Skin epidermis (tissue), 12 donors: ENCODE measurements around the gene MYB.
"Not testable (repeated sequence)": the region's sequence is repeated elsewhere in the genome, so short reads cannot be mapped to it uniquely, and the experiment has no call there.

Experiments used
- H3K27ac ChIP-seq, 21 experiments: fragments of 200-600 bp; sonication (generic) in 11 of 21; one replicate each; pipeline ENCODE4 v1.5.0; 2020; ENCODE audit warnings: mild to moderate bottlenecking in 3 of 21, inconsistent platforms in 2 of 21, moderate library complexity in 2 of 21
- H3K4me3 ChIP-seq, 7 experiments: fragments of 200-600 bp; sonication (generic) in 2 of 7; one replicate each; pipeline ENCODE4 v1.5.0; 2020; ENCODE audit warnings: inconsistent platforms in 2 of 7, mild to moderate bottlenecking in 2 of 7, moderate library complexity in 1 of 7

The MYB gene

DNA sequence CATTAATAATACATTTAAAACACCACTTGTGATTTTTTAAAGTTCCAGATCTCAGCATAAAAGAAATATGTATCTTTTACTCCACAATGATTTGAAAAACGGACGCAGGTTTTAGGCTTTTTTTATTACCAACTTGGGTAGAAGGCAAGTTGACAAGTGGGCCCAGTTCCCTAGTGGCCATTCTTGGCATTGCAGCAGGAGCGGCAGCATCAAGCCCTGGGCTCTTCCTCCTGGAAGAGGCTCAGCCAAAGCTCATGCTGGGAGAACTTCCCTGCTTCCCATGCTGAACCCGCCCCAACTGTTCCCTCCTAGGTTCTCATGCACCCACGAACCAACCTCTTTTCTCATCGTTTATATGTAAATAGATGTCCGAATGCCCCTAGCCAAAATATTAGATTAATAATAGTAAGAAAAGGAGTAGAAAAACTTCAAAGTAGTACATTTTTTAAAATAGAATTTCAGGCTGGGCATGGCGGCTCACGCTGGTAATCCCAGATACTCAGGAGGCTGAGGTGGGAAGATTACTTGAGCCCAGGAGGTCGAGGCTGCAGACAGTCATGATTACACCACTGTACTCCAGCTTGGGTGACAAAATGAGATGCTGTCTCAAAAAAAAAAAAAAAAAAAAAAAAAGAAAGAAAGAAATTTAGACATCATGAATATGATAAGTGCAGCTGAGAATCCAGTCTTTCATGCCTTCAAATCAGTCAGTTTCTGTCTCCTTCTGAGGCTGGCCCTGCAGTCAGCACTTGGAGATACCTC, 18.2 kb upstream of the MYB start:
- Histone ChIP-seq H3K4me3 (no peak overlapping the region), H3K27ac (no peak overlapping the region)

DNA sequence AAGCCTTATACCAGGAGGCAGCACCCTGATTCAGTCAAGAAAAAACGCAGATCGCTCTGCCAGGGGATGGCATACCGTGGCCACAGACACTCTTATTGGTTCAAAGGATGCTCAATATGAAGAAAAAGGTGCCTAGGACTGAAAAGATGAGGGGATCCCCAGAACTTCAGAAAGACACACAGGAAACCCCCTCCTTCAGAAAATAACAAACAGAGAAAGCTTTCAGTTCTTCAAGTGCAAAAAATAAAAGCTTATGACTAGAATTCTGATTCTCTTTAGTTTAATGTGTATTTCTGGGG, 17.7 kb upstream of the MYB start:
- Histone ChIP-seq H3K27ac (no peak overlapping the region), H3K4me3 (no peak overlapping the region)

DNA sequence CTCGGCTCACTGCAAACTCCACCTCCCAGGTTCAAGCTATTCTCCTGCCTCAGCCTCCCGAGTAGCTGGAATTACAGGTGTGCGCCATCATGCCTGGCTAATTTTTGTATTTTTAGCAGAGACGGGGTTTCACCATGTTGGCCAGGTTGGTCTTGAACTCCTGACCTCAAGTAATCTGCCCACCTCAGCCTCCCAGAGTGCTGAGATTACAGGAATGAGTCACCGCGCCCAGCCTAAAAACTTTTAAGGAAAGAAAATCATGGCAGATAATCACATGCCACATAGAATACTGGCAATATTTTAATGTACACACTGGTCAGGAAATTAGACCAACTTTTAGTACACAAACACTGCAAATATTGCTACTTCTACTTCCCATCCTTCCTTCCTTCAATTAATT, 16.7 kb upstream of the MYB start:
- not testable (repeated sequence) for H3K4me3 ChIP-seq

DNA sequence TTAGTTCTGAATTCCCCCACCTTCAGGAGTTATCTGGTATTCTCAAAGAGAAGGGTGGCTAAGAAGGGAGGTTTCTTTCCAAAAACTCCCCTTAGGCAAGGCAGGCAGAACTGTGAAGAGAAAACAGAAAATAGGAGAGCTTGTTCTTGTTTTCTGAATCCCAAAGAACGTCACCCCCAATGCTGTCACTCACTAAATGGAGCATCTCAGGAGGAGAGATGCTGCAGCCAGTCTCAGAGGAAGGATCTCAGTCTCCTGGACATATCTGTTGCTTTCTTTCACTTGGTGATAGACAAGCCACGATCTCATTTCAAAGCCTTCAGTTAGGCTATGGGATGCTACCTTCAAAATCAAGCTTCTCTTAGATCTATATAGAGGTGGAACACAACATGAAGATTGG, 16.1 kb upstream of the MYB start:
- Histone ChIP-seq H3K4me3 (no peak overlapping the region), H3K27ac (no peak overlapping the region)

More for the DNA sequence above, 16.7 kb upstream of the MYB start:
- not testable (repeated sequence) for H3K27ac ChIP-seq

DNA sequence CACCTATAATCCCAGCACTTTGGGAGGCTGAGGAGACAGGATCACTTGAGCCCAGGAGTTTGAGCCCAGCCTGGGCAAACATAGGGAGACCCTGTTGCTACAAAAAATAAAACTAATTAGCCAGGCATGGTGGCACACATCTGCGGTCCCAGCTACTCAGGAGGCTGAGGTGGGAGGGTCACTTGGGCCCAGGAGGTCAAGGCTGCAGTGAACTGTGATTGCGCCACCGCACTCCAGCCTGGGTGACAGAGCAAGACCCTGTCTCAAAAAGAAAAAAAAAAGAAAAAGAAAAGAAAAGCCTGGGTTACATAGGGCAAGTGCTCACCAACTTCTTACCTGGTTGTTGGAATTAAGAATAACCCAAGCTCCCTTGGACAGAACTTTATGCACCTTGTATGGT, 14.6 kb upstream of the MYB start:
- no peak overlapping the region for H3K27ac ChIP-seq
- no peak overlapping the region for H3K4me3 ChIP-seq

DNA sequence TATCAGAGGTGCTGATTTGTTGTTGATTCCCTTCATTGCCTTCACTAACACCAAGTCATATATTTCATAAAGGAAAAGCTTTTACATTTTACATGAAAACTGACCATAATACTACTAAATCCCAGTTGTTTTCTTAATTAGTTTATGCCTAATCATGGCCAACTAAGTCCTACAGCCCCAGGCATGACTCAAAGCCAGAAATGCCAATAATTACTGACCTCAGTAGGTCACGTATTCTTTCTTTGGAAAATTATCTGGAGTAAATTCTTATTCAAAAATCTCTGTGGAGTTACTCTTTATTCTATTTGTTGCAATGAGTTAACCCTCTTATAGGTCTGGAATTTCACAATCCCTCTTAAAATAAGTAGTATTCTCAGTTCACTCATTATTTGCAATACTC, 13.5 kb upstream of the MYB start:
- Histone ChIP-seq H3K4me3 (no peak overlapping the region), H3K27ac (no peak overlapping the region)

DNA sequence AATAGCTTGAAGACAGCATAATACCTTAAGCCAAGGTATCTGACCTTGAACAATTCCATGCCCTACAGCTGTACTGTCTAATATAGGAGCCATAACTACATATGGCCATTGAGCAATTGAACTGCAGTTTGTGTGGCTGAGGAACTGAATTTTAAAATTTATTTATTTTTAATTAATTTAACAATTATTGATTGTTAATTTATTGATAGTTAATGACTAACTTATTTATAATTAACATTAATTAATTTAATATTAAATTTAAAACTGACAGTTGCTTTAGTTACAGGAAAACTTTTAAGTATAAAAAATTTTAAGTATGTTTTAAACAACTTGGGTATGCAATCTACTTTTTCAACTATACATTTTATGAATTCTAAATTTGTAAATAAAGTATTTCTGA, 12.3 kb upstream of the MYB start:
- no peak overlapping the region for H3K4me3 ChIP-seq

DNA sequence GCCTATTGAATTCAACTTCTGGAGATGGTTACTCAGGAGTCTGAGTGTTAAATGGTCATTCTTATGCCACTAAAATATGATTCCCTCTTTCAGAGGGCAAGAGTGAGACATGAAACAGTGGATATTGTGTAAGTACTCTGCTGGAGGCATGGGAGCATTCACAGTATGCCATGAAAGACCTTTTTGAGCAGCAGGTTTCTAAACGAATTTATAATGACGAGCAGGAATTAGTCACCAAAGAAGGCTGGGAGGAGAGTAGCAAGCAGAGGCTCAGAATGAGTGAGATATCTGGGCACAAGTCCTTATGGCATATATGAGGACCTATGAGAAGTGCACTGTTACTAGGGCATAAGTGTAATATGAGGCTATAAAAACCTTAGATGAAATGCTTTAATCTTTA, 10.9 kb upstream of the MYB start:
- Histone ChIP-seq H3K27ac (peak overlapping the region in 15 of 21 experiments; percentile 10 to 76 (median 57)), H3K4me3 (no peak overlapping the region)

More for the DNA sequence above, 12.3 kb upstream of the MYB start:
- no peak overlapping the region for H3K27ac ChIP-seq

DNA sequence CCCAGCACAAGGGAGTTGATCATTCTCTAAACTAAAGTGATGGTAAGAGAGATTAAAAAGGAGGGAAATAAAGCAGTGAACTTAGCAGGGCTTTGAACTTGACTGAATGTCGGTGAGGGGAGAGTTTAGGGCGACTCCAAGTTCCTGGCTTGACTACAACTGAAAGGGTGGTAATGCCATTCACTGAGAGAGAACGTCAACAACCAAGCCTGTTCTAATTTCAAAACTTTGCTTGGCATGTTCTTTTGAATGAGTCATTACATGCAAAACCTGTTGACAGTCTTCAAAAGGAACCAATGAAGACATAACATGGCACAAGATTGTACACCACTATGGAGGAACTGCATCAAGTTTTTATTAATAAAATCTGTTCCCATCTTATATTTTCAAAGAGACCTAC, 10.3 kb upstream of the MYB start:
- Histone ChIP-seq H3K4me3 (no peak overlapping the region), H3K27ac (peak overlapping the region in 16 of 21 experiments; percentile 10 to 76 (median 56))

DNA sequence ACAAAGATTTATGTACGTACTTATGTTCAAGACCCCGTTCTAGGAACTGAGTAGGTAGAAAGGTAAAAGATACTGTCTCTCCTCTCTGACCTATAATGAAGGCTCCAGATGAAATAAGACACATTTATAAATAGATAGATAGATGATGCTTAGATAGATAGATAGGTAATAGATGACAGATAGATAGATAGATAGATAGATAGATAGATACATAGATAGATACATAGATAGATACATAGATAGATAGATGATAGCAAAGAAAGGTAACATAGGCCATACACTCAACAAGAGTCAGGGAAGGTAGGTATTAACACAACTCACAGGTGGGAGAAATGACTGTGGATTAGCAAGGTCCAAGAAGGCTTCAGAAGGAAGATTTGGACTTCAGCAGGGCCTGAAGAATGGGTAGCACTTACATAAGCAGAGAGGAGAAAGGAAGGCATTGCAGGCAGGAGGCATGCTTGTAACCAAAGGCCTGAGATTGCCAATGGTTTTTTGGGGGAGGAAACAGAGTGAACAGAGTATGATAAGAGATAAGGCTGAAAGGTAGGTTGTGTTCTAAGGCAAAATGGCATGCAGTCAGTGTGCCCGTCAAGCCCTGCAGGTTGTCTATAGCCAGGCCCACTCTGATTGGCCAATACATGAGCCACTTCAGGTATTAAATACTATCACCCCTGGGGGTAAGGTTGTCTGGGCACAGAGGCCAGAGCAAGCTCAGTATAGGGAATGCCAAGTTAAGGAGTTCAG, 7.7 kb upstream of the MYB start:
- Histone ChIP-seq H3K4me3 (no peak overlapping the region), H3K27ac (no peak overlapping the region)

DNA sequence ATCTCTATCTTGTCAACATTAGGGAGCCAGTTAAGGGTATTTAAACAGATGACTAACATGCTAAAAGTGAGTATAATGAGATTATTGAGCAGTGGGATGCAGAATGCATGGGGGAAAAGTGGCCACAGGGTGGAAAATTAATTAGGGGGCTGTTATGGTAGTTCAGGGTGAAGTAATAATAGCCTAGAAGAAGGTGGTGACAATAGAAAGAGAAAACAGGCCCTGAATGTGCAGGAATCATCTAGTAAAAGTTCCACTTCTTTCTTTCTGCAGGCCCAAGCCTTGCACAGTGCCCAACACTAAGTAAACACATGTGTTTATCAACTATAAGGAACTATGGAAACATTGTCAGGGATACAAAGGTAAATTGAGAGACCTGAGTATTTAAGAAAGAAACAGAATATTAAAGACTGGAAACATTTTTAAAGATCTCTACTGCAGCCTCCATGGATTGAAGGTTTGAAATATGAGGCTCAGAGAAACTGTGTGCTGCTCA, 7.1 kb upstream of the MYB start:
- no peak overlapping the region for H3K4me3 ChIP-seq
- no peak overlapping the region for H3K27ac ChIP-seq

DNA sequence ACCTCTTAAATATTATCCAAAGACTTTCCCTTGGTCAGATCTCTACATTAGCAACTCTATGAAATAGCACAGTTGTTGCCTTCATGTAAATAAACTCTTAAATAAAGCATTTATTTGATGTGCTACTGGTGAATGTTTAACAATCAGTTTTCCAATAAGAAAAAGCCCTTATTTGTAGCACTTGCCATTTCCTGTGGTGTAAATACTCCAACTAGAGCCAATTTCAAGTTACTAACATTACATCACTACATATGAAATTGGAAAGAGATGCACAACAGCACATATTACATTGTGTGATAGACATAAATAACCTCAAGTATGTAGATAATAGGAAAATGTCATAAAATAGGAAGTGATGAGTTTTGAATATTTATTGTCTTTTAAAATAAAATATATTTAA, 5.0 kb upstream of the MYB start:
- H3K4me3 ChIP-seq, result no peak overlapping the region
- H3K27ac ChIP-seq, result no peak overlapping the region

DNA sequence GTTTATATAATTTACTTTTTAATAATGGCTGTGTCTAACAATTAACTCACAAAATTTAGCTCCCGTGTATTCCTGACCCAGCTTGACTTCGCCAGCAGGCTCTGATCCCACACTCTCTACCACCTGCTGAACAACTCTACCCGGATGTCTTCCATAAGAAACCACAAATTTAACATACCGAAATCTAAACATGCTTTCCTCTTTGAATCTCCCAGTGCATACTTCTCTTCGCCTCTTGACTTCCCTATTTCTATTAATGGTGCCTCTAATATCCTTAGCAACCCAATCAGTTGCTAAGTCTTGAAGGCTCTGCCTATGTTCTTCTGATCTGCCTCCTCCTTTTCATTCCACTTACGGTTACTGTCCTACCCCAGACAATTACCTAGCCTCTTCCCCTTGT, 4.6 kb upstream of the MYB start:
- H3K4me3 ChIP-seq, result no peak overlapping the region
- no peak overlapping the region for H3K27ac ChIP-seq

DNA sequence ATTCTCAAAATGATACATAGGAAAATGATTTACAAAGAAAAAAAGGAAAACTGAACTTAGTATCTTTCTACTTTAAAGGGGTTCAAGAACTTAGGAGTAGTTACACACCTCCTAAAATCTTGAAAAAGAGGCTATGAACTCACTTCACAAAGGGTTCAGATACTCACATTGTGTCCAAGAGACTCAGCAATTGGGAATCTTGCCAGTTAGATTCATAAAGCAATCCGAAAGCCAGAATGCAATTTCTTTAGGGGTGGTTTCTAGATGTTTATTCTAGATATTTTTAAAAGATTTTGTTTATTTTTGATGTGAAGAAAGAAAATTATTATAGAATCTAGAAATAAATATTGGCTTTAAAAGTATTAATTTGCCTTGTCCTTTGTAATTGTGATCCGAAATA, 1.7 kb upstream of the MYB start:
- Histone ChIP-seq H3K4me3 (no peak overlapping the region), H3K27ac (no peak overlapping the region)

DNA sequence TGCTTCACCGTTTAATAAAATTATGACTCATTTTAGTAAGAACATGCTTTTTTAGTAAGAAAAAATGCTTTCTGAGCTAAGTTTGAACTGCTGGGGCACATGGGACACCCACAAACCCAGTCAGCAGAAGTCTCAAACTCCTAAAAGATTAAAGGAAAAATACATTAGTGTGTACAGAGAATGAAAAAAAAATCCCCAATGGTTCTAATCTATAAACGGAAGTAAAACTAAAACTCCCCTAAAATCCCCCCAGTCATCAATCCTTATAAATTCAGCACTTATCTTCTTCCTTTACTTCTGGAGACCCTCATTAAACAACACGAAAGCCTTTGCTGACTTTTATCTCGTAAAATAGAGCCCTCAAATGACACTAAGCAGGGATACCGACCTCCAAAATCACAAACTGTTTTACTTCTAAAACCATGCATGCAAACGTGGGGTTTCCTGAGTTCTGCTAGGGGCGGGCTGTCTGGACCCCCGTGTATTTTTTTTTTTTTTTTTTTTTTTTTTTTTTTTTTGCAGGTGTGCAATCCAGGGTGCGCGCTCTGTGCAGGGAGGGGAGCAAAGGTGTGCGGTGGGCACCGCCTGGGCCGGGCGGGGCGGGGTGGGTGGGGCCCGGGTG, 1.1 kb upstream of the MYB start:
- H3K4me3 ChIP-seq, result peak overlapping the region; percentile 37 to 67 (median 53)
- peak overlapping the region in 2 of 21 experiments; percentile 60 to 69 for H3K27ac ChIP-seq

DNA sequence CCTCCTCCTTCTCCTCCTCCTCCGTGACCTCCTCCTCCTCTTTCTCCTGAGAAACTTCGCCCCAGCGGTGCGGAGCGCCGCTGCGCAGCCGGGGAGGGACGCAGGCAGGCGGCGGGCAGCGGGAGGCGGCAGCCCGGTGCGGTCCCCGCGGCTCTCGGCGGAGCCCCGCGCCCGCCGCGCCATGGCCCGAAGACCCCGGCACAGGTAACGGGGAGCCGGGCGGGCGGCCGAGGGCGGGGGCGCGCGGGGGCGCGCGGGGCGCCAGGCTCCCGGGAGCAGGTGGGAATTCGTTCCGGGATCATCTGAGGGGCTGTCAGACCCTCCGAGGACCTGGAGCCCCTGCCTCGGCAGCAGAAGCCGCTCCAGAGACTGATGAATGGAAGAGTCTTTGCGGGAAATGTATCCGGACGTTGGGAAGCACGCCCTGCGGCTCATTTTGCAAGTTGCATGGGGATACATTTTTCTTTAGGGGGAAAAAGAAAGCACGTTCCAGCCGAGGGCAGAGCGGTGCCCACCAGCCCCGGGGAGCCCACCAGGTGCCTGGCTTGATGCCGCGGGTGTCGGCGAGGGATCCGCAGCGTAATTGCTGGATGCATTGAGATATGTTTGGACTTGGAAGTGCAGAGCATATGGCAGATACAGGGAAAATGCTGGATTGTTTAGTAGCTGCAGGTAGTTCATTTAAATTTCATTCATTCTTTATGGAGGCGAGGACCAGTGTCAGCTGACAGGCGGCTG, 394 bp downstream of the MYB start:
- H3K4me3 ChIP-seq, result peak overlapping the region; percentile 44 to 67 (median 53)
- H3K27ac ChIP-seq, result peak overlapping the region in 3 of 21 experiments; percentile 3 to 49 (median 45)

DNA sequence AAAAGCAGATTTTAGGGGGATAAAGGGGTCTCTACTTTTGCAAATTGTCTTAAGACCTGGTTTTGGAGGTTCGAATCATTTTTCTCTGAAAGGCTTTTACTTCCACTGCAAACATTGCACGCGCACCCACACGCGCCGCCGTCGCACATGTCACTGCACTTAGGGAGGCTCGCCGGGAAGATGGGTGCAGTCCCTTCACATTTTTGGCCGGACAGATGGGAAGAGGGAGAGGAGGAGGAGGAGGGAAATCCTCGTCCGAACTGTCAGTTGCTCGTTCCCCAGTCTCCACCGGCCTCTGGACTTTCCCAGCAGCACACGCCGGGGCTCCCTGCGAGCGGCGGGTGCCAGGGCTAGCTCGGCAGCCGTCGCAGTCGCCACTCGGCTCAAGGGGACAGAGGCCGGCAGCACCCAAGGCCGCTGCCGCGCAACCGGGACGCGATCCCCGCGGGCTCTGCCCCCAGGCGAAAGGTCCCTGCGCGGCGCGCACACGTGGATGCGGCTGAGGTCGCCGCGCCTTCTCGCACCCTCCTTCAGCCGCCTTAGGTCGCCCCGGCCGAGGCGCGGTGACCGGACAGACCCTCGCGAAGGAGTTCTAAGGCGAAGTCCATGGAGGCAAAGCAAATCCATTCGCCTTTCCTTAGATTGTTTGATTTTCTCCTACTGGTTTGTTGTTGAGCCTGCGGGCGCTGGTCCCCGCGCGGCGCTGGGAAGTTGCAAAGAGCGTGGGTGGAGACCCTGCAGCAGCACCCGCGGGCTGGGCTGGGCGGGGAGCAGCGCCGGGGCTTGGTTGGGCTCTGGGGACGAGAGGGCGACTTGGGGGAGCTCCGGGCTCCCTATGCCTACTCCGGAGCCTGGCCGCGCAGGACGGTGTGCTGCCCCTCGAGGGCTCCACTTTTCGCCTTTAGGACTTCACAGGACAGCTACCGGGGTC, 1.2 kb downstream of the MYB start:
- H3K27ac ChIP-seq, result peak overlapping the region in 11 of 21 experiments; percentile 2 to 62 (median 43)

DNA sequence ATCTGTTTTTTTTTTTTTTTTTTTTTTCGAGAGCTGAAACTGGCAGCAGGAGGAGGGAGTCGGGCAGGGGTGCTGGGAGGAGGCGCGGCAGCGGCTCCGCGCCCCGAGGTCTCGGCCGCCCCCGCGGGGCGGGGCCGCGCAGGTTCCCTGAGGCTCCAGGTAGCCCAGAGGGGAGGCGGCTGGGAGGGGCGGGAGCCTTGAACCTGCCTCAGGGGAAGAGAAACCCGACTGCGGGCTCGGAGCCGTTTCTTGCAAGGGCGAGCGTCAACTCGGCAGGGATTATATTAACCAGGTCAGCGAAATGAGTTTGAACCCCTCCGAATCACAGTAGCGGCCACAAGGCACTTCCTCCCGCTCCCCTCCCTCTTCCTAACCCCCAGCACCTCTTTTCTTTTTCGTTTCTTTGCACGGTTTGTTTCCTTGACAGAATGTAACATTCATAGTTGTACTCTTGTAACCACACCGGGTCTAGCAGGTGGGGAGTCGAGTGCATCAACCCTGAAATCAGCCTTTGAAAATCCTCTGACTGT, 2.0 kb downstream of the MYB start:
- Histone ChIP-seq H3K27ac (peak overlapping the region in 10 of 21 experiments; percentile 2 to 62 (median 38)), H3K4me3 (peak overlapping the region; percentile 44 to 67 (median 53))

More for the DNA sequence above, 1.2 kb downstream of the MYB start:
- peak overlapping the region; percentile 44 to 67 (median 53) for H3K4me3 ChIP-seq
